ENCODE measurements around the gene EAF1.
"Not testable (repeated sequence)": the region's sequence is repeated elsewhere in the genome, so short reads cannot be mapped to it uniquely, and the experiment has no call there.

The EAF1 gene

GRCh38 chr3:15387735-15388134, 39.7 kb upstream of the EAF1 start:
- H3K27ac ChIP-seq (ENCODE audit: low read length), result no peak overlapping the region
- H3K27me3 ChIP-seq (ENCODE audit: control insufficient read depth, insufficient read depth, low read length), result no peaks in the 10 kb centered on the region
- H3K4me1 ChIP-seq (ENCODE audit: control insufficient read depth, insufficient read depth, low read length), result no peaks in the 10 kb centered on the region
- H3K4me3 ChIP-seq (ENCODE audit: low read length), result no peak overlapping the region
- no peaks in the 10 kb centered on the region; the same call in 1 of the 2 replicates for H3K9me3 ChIP-seq (ENCODE audit: control insufficient read depth, insufficient read depth, low read length)
- H3K36me3 ChIP-seq (ENCODE audit: control insufficient read depth, insufficient read depth, low read length), result no peaks in the 10 kb centered on the region
- WGBS (ENCODE audit: insufficient coverage, insufficient read length), result 100% methylated on average over 1 of the region's 3 CpGs
- DNase-seq (ENCODE audit: low read depth, low spot score), result no peak

GRCh38 chr3:15388335-15388734, 39.1 kb upstream of the EAF1 start:
- not testable (repeated sequence) for H3K27ac ChIP-seq (ENCODE audit: low read length); H3K27me3 ChIP-seq (ENCODE audit: control insufficient read depth, insufficient read depth, low read length); DNase-seq (ENCODE audit: low read depth, low spot score); H3K9me3 ChIP-seq (ENCODE audit: control insufficient read depth, insufficient read depth, low read length); H3K36me3 ChIP-seq (ENCODE audit: control insufficient read depth, insufficient read depth, low read length); H3K4me1 ChIP-seq (ENCODE audit: control insufficient read depth, insufficient read depth, low read length); H3K4me3 ChIP-seq (ENCODE audit: low read length)
- WGBS (ENCODE audit: insufficient coverage, insufficient read length), result no CpG with 5 or more reads among the region's 3 CpGs

- no CpG with 5 or more reads among the region's 6 CpGs for WGBS (ENCODE audit: insufficient coverage, insufficient read length)
- no peak overlapping the region for H3K4me3 ChIP-seq (ENCODE audit: low read length)
- no peaks in the 10 kb centered on the region; the same call in 1 of the 2 replicates for H3K9me3 ChIP-seq (ENCODE audit: control insufficient read depth, insufficient read depth, low read length)
- no peak for DNase-seq (ENCODE audit: low read depth, low spot score)
- H3K36me3 ChIP-seq (ENCODE audit: control insufficient read depth, insufficient read depth, low read length), result no peaks in the 10 kb centered on the region
- no peak overlapping the region for H3K27ac ChIP-seq (ENCODE audit: low read length)
- H3K27me3 ChIP-seq (ENCODE audit: control insufficient read depth, insufficient read depth, low read length), result no peaks in the 10 kb centered on the region
- H3K4me1 ChIP-seq (ENCODE audit: control insufficient read depth, insufficient read depth, low read length), result no peaks in the 10 kb centered on the region
Measured at GRCh38 chr3:15390460-15390859, 36.9 kb upstream of the EAF1 start.

GRCh38 chr3:15391007-15391406, 36.4 kb upstream of the EAF1 start:
- H3K27ac ChIP-seq (ENCODE audit: low read length), result no peak overlapping the region
- H3K4me1 ChIP-seq (ENCODE audit: control insufficient read depth, insufficient read depth, low read length), result no peaks in the 10 kb centered on the region
- H3K27me3 ChIP-seq (ENCODE audit: control insufficient read depth, insufficient read depth, low read length), result no peaks in the 10 kb centered on the region
- no peaks in the 10 kb centered on the region for H3K36me3 ChIP-seq (ENCODE audit: control insufficient read depth, insufficient read depth, low read length)
- DNase-seq (ENCODE audit: low read depth, low spot score), result no peak
- no peak overlapping the region for H3K4me3 ChIP-seq (ENCODE audit: low read length)
- H3K9me3 ChIP-seq (ENCODE audit: control insufficient read depth, insufficient read depth, low read length), result no peaks in the 10 kb centered on the region; the same call in 1 of the 2 replicates
- WGBS (ENCODE audit: insufficient coverage, insufficient read length), result no CpG with 5 or more reads among the region's 5 CpGs

GRCh38 chr3:15393252-15393651, 34.1 kb upstream of the EAF1 start:
- not testable (repeated sequence) for H3K4me1 ChIP-seq (ENCODE audit: control insufficient read depth, insufficient read depth, low read length); H3K4me3 ChIP-seq (ENCODE audit: low read length); H3K27ac ChIP-seq (ENCODE audit: low read length); H3K27me3 ChIP-seq (ENCODE audit: control insufficient read depth, insufficient read depth, low read length); DNase-seq (ENCODE audit: low read depth, low spot score); H3K9me3 ChIP-seq (ENCODE audit: control insufficient read depth, insufficient read depth, low read length); H3K36me3 ChIP-seq (ENCODE audit: control insufficient read depth, insufficient read depth, low read length)
- WGBS (ENCODE audit: insufficient coverage, insufficient read length), result no CpG with 5 or more reads among the region's 2 CpGs

GRCh38 chr3:15398731-15399133, 28.7 kb upstream of the EAF1 start:
- not testable (repeated sequence) for H3K4me3 ChIP-seq (ENCODE audit: low read length); H3K36me3 ChIP-seq (ENCODE audit: control insufficient read depth, insufficient read depth, low read length); H3K27me3 ChIP-seq (ENCODE audit: control insufficient read depth, insufficient read depth, low read length); H3K27ac ChIP-seq (ENCODE audit: low read length); H3K4me1 ChIP-seq (ENCODE audit: control insufficient read depth, insufficient read depth, low read length); H3K9me3 ChIP-seq (ENCODE audit: control insufficient read depth, insufficient read depth, low read length); DNase-seq (ENCODE audit: low read depth, low spot score)
- no CpG with 5 or more reads among the region's 3 CpGs for WGBS (ENCODE audit: insufficient coverage, insufficient read length)

GRCh38 chr3:15399970-15400369, 27.4 kb upstream of the EAF1 start:
- peaks cover 3% of the 10 kb centered on the region for H3K9me3 ChIP-seq (ENCODE audit: control insufficient read depth, insufficient read depth, low read length)
- DNase-seq (ENCODE audit: low read depth, low spot score), result no peak
- no peak overlapping the region for H3K27ac ChIP-seq (ENCODE audit: low read length)
- H3K4me1 ChIP-seq (ENCODE audit: control insufficient read depth, insufficient read depth, low read length), result no peaks in the 10 kb centered on the region; the same call in 1 of the 2 replicates
- no peaks in the 10 kb centered on the region for H3K27me3 ChIP-seq (ENCODE audit: control insufficient read depth, insufficient read depth, low read length)
- WGBS (ENCODE audit: insufficient coverage, insufficient read length), result no CpG with 5 or more reads among the region's 5 CpGs
- no peaks in the 10 kb centered on the region for H3K36me3 ChIP-seq (ENCODE audit: control insufficient read depth, insufficient read depth, low read length)
- no peak overlapping the region for H3K4me3 ChIP-seq (ENCODE audit: low read length)

- Histone ChIP-seq H3K36me3 (ENCODE audit: control insufficient read depth, insufficient read depth, low read length) (no peaks in the 10 kb centered on the region), H3K4me3 (ENCODE audit: low read length) (no peak overlapping the region), H3K9me3 (ENCODE audit: control insufficient read depth, insufficient read depth, low read length) (peaks cover 3% of the 10 kb centered on the region), H3K4me1 (ENCODE audit: control insufficient read depth, insufficient read depth, low read length) (no peaks in the 10 kb centered on the region; the same call in 1 of the 2 replicates), H3K27me3 (ENCODE audit: control insufficient read depth, insufficient read depth, low read length) (no peaks in the 10 kb centered on the region), H3K27ac (ENCODE audit: low read length) (no peak overlapping the region)
- WGBS (ENCODE audit: insufficient coverage, insufficient read length), result no CpG with 5 or more reads among the region's 4 CpGs
- DNase-seq (ENCODE audit: low read depth, low spot score), result no peak
Measured at GRCh38 chr3:15401936-15402335, 25.5 kb upstream of the EAF1 start.

GRCh38 chr3:15403495-15403894, 23.9 kb upstream of the EAF1 start:
- H3K27me3 ChIP-seq (ENCODE audit: control insufficient read depth, insufficient read depth, low read length), result no peaks in the 10 kb centered on the region
- H3K9me3 ChIP-seq (ENCODE audit: control insufficient read depth, insufficient read depth, low read length), result no peaks in the 10 kb centered on the region
- no peak for DNase-seq (ENCODE audit: low read depth, low spot score)
- WGBS (ENCODE audit: insufficient coverage, insufficient read length), result no CpG with 5 or more reads among the region's 3 CpGs
- no peaks in the 10 kb centered on the region; the same call in 1 of the 2 replicates for H3K4me1 ChIP-seq (ENCODE audit: control insufficient read depth, insufficient read depth, low read length)
- H3K4me3 ChIP-seq (ENCODE audit: low read length), result no peak overlapping the region
- no peaks in the 10 kb centered on the region for H3K36me3 ChIP-seq (ENCODE audit: control insufficient read depth, insufficient read depth, low read length)
- no peak overlapping the region for H3K27ac ChIP-seq (ENCODE audit: low read length)

- WGBS (ENCODE audit: insufficient coverage, insufficient read length), result no CpG with 5 or more reads among the region's 3 CpGs
Measured at GRCh38 chr3:15403965-15404364, 23.4 kb upstream of the EAF1 start.

GRCh38 chr3:15404767-15405166, 22.6 kb upstream of the EAF1 start:
- no peak overlapping the region for H3K4me3 ChIP-seq (ENCODE audit: low read length)
- H3K4me1 ChIP-seq (ENCODE audit: control insufficient read depth, insufficient read depth, low read length), result no peaks in the 10 kb centered on the region; the same call in 1 of the 2 replicates
- no peaks in the 10 kb centered on the region for H3K27me3 ChIP-seq (ENCODE audit: control insufficient read depth, insufficient read depth, low read length)
- no peak for DNase-seq (ENCODE audit: low read depth, low spot score)
- H3K27ac ChIP-seq (ENCODE audit: low read length), result no peak overlapping the region
- WGBS (ENCODE audit: insufficient coverage, insufficient read length), result no CpG with 5 or more reads among the region's 1 CpG
- no peaks in the 10 kb centered on the region for H3K9me3 ChIP-seq (ENCODE audit: control insufficient read depth, insufficient read depth, low read length)
- H3K36me3 ChIP-seq (ENCODE audit: control insufficient read depth, insufficient read depth, low read length), result no peaks in the 10 kb centered on the region

More at GRCh38 chr3:15403965-15404364, 23.4 kb upstream of the EAF1 start:
- H3K9me3 ChIP-seq (ENCODE audit: control insufficient read depth, insufficient read depth, low read length), result no peaks in the 10 kb centered on the region
- H3K27ac ChIP-seq (ENCODE audit: low read length), result no peak overlapping the region
- H3K27me3 ChIP-seq (ENCODE audit: control insufficient read depth, insufficient read depth, low read length), result no peaks in the 10 kb centered on the region
- H3K4me3 ChIP-seq (ENCODE audit: low read length), result no peak overlapping the region
- no peaks in the 10 kb centered on the region for H3K36me3 ChIP-seq (ENCODE audit: control insufficient read depth, insufficient read depth, low read length)
- no peak for DNase-seq (ENCODE audit: low read depth, low spot score)
- no peaks in the 10 kb centered on the region; the same call in 1 of the 2 replicates for H3K4me1 ChIP-seq (ENCODE audit: control insufficient read depth, insufficient read depth, low read length)

Data from iPS DF 6.9 (cell line).